ENCODE measurements around the gene ARHGAP10.
"Not testable (repeated sequence)": the region's sequence is repeated elsewhere in the genome, so short reads cannot be mapped to it uniquely, and the experiment has no call there.

The ARHGAP10 gene

GRCh38 chr4:147794787-147795413 lies 63.0 kb downstream of the ARHGAP10 start:
- DNase-seq (ENCODE audit: low read depth), result no peak

DNA sequence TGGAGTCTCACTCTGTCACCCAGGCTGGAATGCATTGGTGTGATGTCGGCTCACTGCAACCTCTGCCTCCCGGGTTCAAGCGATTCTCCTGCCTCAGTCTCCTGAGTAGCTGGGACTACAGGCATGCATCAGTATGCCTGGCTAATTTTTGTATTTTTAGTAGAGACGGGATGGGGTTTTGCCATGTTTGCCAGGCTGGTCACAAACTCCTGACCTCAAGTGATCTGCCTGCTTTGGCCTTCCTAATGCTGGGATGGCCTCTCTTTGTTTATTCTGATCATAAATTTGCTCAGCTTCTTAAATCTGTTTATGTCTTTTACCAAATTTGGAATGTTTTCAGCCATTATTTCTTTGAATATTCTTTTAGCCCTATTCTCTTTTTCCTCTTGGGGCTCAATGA lies 67.2 kb downstream of the ARHGAP10 start:
- DNase-seq (ENCODE audit: low read depth), result not testable (repeated sequence)

GRCh38 chr4:147799986-147800555 lies 68.2 kb downstream of the ARHGAP10 start:
- peak; percentile 42 for DNase-seq (ENCODE audit: low read depth)

GRCh38 chr4:147801820-147802219 lies 69.9 kb downstream of the ARHGAP10 start:
- no peak for DNase-seq (ENCODE audit: low read depth)

DNA sequence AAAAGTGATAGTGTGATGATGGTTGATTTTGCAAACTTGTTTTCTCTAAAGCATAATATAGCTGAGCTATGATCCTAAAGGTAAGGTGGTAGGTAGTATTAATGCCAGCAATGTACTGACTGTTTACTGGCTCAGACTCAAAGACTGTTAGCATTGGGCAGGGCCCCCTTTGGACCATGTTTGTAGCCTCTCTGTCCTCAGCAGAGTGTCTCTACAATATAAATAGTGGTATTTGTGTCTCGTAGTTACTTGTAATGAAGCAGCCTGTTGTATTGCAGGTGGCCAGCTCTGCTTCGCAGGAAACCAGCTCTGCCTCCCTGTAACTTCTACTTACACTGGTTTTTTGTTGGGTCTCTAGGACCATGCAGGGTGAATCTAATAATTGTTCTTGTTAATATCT lies 70.5 kb downstream of the ARHGAP10 start:
- DNase-seq (ENCODE audit: low read depth), result no peak

- DNase-seq (ENCODE audit: low read depth), result no peak
These were observed 74.1 kb downstream of the ARHGAP10 start for GRCh38 chr4:147805946-147806345.

DNA sequence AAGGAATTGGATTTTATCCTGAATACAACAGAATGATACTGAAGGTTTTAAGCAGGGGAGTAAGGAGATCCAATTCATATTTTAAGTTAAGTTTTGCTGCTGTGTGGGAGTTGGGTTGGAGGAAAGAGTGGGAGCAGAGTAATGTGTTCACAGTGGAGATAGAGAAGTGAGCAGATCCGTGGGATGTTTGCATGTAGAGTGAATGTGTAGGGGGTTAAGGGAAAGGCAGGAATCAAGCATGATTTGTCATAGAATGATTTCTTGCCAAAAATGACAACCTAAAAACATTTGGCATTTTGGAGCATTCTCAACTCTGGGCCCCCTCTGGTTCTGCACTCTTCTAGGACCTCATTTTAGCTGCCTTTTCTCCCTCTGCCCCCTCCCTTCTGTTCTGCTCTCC lies 76.6 kb downstream of the ARHGAP10 start:
- DNase-seq (ENCODE audit: low read depth), result no peak

DNA sequence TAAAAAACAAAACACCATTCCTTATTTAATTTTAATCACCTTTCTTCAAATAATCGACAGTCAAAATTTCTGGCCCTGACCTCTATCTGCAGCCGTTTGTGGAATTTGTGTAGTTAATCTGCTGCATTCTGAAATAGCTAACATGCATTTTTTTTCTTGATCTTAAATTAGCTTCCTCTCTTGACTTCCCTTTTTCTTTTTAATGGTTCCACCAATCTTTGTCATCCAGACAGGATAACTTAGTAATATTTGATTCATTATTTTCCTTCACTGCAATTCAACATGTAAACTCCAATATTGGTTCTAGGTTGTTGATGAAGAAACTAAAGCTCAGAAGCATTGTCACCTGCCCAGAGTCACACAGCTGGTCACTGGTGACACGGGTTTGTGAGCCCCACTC lies 77.3 kb downstream of the ARHGAP10 start:
- no peak for DNase-seq (ENCODE audit: low read depth)

GRCh38 chr4:147811878-147812277 lies 80.0 kb downstream of the ARHGAP10 start:
- no peak for DNase-seq (ENCODE audit: low read depth)

- DNase-seq (ENCODE audit: low read depth), result no peak
These were observed 81.4 kb downstream of the ARHGAP10 start for GRCh38 chr4:147813109-147813773.

DNA sequence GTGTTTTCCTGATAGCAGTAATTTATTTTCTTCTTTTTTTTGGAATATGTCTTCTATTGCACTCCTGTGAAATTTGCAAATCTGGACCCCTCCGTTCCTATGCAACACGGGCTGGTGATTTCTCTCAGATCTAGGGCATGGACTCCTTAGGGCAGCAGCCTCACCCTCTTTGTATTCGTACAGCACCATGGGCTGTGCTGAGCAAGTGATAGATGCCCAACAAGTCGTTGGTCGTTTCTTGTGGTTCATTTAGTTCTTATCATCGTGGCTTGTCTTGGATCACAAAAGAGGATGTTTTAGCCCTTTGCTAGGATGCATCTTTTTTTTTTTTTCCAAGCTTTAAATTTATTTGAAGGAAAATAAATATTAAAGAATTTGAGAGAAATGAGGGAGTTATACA lies 82.1 kb downstream of the ARHGAP10 start:
- no peak for DNase-seq (ENCODE audit: low read depth)

DNA sequence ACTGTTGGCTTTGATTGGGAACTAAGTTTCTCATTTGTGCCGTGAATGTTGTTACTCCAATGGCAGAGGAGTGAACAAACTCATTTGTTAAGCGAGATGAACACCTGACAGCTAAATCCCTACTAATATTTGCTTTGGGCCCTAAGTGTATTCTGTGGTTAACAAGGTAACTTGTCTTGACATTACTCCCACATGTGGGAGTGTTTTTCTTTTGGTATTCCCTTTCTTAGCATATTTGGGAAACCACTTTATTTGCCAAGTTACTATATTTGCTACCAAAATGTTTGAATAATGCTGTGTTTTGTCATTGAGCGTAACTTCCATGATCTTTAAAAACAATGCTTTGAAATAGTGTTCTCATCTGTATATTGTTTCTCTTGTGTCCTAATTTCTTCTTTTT lies 82.5 kb downstream of the ARHGAP10 start:
- no peak for DNase-seq (ENCODE audit: low read depth)

DNA sequence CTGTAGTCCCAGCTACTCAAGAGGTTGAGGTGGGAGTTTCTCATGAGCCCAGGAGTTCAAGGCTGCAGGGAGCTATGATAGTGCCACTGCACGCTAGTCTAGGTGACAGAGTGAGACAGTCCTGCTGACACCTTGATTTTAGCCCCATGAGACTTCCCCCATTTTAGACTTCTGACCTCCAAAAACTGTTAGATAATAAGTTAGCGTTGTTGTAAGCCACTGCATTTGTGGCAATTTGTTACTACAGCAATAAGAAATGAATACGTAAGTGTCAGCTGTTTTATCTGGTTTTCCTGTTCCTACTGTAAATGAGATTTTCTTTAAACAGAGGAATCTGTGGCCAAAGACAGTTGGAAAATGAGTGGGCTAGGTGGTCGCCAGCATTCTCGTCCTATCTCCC lies 83.9 kb downstream of the ARHGAP10 start:
- DNase-seq (ENCODE audit: low read depth), result no peak

DNA sequence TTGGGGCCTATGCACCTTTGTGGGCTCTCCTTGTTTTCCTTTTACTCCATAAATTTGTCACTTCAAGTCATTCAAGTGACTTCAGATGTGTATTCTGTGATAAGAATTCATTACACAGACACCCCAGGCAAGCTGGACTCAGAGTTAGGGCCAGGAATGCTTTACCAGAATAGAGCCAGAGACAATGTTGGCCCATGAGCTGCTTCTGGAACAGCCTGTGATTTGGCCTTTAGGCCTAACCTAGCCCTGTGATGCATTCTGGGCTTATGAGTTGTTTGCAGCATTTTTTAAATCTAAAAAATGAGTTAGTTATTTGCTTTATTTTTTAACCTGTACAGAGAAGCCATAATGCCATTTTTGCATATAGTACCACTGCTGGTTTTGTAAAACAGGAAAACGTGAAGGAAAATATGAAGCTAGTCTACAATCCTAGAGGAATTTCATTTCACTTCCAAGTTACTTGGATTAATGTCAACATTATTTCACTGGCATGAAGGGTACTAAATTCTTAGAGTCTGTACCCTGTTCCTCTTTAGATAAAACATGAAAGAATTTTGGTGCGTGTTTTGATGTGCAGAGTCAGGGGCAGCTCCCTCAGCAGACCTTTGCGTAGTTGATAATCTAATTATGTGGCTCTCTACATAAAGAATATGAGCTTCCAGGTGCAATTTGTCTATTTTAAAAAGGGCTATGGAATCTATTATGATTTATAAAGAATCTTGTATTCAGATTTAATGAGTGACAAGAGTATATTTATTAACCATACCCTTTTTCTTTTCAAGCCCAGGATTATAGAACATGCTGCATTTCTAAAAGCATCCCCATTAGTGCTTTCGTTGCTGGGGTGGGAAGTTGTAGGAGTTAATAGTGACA lies 84.7 kb downstream of the ARHGAP10 start:
- no peak for DNase-seq (ENCODE audit: low read depth)

DNA sequence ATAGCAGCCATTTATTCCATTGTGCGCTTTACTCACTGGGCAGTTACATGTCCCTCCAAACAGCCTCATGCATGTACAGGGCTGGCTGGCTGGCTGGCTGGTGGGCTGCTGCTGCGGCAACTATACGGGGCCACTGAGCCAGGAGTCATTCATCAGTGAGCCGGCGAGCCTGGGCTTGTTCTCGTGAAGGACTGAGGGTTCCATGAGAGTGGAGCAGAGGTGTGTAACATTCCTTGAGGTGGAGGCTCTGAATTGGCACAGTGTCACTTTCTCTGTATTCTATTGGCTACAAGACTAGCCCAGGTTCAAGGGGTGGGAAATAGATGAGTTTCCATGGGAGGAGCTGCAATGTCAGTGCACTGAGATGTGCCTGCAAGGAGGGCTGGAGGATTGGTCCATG lies 89.1 kb downstream of the ARHGAP10 start:
- DNase-seq (ENCODE audit: low read depth), result no peak

GRCh38 chr4:147821555-147821954 lies 89.7 kb downstream of the ARHGAP10 start:
- no peak for DNase-seq (ENCODE audit: low read depth)

DNA sequence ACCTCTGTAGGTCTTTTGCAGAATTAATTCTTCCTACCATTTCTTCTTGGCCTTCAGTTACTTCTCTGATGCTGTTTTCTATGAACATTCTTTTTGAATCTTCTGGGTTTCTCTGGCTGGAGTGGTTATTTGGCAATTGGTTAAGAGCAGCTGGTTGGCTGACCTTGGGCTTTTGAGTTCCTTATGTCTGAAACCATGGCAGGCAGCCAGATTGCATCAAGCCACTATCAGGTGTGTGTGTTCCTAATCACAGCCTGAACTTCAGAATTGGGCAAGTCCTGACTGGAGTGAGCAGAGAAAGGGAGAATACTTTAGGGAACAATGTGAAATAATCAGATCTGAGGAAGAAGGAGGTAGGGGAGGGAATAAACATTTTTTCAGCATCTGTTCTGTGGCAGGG lies 90.2 kb downstream of the ARHGAP10 start:
- no peak for DNase-seq (ENCODE audit: low read depth)

DNA sequence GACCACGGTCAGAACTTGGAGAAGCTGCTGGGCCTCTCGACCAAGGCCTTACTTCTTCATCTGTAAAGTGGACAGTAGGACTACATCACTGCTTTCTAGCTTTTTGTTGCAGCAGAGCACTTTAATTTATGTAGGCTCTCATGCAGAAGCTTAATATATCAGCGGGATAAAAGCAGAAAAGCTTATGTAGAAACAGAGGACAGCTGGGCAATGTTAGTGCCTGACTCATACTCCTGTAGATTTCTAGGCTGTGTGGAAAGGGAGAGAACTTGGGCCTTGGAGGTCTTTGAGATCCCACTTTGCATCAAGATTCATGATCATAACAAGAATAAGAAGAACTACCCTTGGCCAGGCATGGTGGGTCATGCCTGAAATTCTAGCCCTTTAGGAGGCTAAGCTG lies 91.2 kb downstream of the ARHGAP10 start:
- DNase-seq (ENCODE audit: low read depth), result no peak

DNA sequence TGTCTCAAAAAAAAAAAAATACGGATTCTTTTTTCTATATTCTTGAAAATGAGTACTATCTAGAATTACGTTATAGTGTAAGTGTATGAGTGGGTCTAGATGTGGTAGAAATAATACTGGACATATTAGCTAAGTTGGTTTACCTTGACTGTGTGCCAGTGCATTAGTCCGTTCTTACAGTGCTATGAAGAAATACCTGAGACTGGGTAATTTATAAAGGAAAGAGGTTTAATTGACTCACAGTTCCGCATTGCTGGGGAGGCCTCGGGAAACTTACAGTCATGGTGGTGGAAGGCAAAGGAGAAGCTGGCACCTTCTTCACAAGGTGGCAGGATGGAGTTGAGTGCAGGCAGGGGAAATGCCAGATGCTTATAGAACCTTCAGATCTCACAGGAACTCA lies 92.4 kb downstream of the ARHGAP10 start:
- DNase-seq (ENCODE audit: low read depth), result no peak

- no peak for DNase-seq (ENCODE audit: low read depth)
These were observed 93.0 kb downstream of the ARHGAP10 start for GRCh38 chr4:147824884-147825283.

DNA sequence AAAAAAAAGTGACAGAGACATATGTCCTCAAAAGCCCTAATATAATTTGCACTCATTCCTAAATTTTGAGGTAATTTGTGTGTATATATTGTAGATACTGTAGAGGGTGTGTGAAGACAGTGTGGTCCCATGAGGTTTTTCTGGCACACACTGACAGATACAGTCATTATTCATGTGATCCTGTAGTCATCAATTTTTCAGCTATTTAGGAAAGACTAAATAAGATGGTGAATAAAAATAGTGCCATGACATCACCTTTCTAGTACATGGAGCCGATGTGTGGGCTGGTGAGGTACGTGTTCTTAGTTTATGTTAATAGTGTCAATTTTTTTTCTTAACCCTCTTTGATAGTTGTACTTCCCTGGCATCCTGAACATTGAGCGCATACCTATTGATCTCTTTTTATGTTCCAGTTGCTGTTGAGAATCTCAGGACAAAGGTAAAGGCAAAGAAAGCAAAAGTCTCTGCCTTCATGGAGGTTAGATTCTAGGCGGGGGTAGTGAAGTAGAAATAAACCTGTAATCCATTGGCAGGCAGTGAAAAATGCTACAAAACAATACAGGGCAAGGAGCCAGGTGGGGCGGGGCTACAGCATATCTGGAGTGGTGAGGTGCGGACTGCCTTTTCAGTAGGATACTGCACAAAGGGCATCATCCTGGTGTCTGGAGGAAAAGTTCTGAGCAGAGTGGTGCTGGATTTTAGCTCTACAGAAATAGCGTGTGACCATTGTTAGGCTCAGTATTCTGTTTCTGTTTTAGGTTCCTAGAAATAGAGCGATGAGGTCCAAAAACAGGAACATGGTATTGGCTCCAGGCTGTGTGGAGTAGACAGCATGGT lies 93.8 kb downstream of the ARHGAP10 start:
- no peak for DNase-seq (ENCODE audit: low read depth)

DNA sequence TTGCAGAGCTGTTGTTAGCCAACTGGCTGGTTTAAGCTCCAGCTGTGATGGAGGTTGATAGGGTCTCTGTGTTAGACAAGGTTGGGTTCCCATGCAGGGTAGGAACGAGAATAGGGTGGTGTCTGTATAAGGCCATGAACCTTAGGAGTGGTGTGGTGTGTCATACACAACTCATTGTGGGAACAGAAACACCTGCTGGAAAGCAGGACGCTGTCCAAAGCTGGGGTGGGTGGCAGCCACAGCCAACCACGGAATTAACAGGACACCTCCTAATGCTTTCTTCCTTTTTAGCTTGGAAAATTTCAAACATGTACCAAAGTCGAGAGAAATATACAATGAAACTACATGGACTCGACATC lies 94.4 kb downstream of the ARHGAP10 start:
- no peak for DNase-seq (ENCODE audit: low read depth)

Data from stimulated activated CD8-positive, alpha-beta memory T cell treated with anti-CD3 and anti-CD28 coated beads, Interleukin-12 subunit alpha, Interleukin-12 subunit beta, amount 100 ng/mL, for 1 hour (primary cell).